GM21737 (cell line): ENCODE data around the gene MMP23B.
"Not testable (repeated sequence)": the region's sequence is repeated elsewhere in the genome, so short reads cannot be mapped to it uniquely, and the experiment has no call there.

Source experiments
- ATAC-seq: cut with Tn5 transposase; IDR thresholded peaks from one replicate; pipeline ENCODE4 v1.9.1; 2021; ENCODE audit warnings: mild to moderate bottlenecking, moderate library complexity; ENCODE audit not compliant: unreplicated experiment

Gene MMP23B

DNA sequence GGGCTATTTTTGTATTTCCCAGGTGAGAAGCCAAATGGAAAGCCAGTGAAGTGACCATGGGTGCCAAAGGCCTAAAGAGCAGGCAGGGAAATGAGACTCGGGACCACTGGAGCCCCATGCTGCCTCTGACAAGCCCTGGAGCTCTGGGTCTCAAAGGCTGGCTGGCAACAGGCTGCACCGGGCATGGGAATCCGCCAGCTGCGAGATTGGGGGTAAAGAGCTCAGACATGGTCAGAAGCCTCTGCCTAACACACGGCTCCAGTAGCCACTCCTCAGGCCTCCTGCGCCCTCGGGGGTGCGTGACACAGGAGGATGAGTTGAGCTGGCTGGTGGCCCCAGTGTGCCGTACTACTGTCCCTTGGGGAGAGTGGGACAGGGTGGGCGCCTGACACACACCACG, 32.3 kb downstream of the MMP23B start:
- ATAC-seq, result not testable (repeated sequence)

DNA sequence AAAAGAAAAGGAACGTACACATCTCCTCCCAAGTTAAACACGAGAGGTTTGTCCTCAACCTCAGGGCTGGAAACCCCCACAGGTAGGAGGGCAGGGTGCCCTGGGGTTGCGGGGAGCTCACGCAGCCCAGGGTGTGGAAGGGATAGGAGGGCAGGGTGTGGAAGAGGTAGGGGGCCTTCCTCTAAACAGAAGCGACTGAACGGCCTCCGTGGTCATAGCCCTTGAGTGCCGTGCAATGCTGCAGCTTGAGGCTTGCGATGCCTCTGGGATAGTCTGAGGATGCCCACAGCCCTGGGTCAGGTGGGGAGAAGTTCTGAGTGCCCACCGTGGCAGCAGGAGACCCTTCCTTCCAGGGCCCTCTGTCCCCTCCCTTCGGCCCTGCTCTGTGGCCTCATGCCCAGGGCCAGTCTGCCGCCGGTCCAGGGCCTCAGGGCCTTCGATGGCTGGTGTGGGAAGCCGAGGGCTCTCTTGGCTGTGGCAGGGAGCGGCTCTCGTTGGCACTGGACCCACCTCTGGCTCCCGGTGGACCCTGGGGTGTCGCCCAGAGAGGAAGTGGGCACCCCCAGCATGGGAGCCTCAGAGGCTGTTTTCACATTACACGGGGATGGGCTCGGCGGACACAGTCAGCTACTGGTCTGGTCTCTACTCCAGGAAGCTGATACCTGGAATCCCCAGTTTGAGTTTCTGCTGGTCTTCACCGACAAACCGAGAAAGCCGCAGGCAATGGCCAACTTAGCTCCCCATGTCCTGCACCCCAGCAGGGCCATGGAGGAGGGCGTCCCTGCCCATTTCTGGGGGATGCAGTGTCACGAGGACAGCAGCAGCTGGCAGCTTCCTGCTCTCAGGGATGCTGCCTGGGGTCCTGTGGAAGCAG, 33.2 kb downstream of the MMP23B start:
- ATAC-seq, result no peak

DNA sequence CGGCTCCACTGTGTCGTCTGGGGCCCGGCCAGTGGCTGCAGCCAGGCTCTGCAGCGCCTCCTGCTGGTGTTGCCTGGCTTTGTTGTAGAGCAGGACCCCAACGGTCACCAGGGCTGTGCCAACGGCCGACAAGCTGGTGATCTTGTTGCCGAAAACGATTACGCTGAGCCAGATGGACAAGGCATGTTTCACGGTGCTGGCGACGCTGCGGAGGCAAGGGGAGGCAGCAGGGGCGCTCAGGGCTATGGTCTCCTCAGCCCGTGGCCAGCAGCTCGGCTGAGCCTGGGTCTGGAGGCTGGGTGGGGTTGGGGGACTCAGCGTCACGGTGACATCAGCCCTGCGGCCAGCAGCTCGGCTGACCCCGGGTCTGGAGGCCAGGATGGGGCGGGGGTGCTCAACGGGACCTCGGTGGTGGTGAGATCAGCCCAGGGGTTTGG, 33.9 kb downstream of the MMP23B start:
- ATAC-seq, result no peak

DNA sequence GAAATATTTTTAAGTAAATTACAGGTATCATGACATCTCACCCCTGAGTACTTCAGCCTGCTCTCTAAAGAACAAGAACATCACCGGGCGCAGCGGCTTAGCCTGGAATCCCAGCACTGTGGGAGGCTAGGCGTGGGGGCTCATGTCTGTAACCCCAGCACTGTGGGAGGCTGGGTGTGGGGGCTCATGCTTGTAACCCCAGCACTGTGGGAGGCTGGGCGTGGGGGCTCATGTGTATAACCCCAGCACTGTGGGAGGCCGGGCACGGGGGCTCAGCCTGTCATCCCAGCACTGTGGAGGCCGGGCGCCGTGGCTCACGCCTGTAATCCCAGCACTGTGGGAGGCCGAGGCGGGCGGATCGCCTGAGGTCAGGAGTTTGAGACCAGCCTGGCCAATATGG, 34.6 kb downstream of the MMP23B start:
- ATAC-seq, result no peak

DNA sequence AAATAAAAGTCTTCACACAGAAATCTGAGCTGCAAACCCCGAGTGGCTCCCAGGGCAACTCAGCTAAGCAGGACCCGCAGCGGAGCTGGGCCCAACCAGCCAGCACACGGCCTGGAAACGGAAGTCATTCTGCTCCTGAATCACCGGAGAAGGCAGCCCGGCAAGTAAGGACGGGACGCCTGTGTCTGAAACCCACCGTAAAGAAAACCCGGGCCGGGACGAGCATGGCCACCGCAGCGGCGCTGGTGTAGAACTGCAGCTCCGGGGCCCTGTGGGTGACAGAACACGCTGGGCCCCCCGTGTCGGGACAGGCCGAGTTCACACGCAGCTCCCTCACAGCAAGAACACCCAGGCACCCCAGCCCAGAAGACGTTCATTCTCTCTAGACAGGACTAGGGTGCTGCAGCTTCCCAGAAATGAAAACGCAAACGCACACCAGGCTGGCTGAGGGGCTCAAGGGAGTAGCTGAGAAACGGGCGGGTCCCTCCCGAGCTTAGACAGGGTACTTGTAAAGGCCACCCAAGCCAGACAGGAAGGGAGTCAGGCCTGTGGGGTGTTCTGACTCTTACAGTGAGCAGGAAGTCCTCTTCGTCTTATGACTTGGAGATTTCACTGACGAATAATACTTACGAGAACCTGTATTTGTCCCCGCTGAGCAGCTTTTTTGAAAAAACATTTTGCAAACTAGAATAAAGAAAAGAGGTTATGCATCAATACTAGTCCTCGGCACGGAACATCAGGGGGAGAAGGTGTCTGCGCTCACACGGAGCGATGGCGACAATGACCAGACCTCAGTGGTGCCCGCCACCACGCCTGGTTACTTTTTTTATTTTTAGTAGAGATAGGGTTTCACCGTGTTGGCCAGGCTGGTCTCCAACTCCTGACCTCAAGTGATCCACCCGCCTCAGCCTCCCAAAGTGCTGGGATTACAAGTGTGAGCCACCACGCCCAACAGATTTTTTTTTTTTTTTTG, 37.8 kb downstream of the MMP23B start:
- no peak for ATAC-seq

DNA sequence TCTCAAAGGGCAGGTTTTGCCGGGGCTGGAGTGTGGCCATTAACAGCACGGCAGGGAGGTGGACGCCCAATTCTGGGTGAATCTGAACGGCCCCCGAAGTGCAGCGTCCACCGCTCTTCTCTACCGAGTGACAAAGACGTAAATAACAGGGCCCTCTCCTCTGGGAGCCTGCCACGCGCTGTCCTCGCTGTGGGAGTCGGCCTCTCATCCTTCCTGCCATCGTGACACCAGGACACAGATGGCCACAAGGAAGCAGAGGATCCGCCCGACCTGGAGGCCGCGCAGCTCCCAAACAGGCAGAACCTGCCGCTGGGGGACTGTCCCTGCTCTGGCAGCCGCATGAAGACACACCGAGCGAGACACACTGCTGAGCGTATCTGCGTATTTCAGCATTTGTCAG, 38.9 kb downstream of the MMP23B start:
- ATAC-seq, result no peak

DNA sequence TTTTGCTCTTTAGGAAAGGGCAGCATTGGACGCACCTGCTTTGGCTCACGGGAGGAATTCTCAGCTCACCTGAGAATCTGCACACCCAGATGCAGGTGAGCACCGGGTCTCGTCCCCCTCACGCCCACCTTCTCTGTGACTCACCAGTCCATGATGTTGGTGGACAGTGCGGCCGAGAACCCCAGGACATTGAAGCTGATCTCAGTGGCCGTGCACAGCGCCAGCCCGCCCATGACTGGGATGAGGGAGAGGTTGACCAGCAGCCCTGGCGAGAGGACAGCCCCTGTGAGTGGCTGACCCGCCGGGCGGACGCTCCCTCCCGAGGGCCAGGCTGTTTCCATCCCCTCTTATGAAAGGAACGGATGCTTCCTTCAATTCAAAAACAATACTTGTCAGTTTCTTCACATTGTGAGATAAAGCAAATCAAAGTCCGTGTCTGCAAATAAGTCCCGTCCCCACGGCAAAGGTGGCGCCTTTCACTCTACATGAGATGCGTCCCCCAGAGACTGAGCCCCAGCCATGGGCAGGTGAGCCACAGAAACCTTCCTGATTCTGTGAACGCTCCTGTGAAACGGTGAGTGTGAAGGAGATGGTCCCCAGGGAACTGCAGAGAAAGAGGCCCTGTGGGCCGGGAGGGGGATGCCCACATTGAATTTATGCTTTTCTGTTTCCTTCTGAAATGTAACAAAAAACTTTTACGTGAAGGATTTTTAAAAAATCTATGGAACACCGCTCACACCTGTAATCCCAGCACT, 39.6 kb downstream of the MMP23B start:
- no peak for ATAC-seq

- ATAC-seq, result no peak
Observed at GRCh38 chr1:1672181-1672965, 40.4 kb downstream of the MMP23B start.

DNA sequence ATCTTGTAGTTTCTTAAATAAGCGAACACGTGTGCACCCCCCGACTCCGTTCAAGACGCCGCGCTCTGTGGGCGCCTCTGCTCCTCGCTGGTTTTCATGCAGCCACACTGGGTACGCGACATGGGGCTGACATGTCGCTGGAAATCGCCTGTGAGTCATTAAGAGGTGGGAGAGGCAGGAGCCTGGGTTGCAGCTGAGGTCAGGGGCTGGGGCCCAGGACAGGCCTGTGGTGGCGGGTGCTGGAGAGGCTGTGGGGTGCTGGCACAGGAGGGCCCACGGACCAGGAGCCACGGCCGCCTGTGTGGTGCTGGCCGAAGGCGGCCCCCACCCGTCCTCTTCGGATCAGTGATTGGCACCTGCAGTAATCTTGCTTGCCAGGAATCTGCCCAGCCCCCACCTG, 42.8 kb downstream of the MMP23B start:
- not testable (repeated sequence) for ATAC-seq

DNA sequence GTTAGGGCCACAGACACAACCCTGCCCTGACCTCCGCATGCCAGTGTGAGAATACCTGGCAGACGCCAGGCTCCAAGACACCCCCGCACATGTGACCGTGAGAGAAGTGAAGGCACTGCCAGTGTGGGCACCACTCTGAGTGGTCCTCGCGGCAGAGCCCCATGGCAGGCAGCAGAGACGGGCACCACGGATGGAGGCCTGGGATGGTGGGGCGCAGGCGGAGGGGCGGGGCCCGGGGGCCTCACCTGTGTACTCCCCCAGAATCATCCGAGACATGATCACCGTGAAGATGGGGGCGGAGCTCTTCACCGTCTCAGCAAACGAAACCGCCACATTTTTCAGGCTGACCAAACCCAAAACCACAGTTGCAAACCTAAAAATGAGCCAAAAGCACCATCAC, 43.2 kb downstream of the MMP23B start:
- ATAC-seq, result not testable (repeated sequence)

GRCh38 chr1:1676087-1676486, 44.1 kb downstream of the MMP23B start:
- not testable (repeated sequence) for ATAC-seq

- peak; percentile 56 for ATAC-seq
Observed at GRCh38 chr1:1677718-1678580, 46.0 kb downstream of the MMP23B start.

GRCh38 chr1:1678581-1679380, 46.8 kb downstream of the MMP23B start:
- no peak for ATAC-seq

GRCh38 chr1:1680031-1680911, 48.3 kb downstream of the MMP23B start:
- ATAC-seq, result no peak

- no peak for ATAC-seq
Observed at GRCh38 chr1:1680912-1681273, 48.9 kb downstream of the MMP23B start.

DNA sequence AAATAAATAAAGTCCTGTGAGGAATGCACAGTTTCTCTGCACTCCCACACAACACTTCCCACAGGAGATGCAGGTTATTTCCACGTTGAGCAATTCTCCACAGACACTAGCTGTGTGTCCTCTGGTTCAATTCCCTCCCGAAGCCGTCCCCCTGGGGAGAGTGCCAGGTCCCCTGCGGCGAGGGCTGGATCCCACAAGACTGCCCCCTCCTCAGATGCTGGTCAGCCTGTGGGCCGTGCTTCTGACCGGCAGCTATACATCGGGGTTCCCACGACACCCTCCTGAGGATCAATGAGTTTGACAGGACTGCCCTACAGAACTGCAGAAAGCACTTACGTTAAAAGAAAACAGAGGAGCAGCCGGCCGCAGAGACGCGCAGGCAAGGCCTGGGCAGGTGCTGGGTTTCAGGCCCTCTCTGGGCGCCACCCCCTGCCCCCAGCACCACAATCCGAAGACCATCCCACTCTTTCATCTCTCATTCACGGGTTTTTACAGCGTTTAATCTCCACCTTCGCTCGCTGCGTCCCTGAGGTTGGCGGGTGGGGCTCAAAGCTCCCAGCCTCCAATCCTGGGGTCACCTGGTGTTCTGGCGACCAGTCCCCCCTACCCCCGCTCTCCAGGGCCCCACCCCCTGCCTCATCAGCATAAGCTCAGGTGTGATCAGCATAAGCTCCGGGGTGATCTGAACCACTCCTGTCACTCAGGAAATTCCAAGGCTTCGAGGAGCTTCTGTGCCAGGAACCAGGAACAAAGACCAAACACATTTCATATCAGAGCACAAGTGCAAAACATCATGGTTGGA, 51.3 kb downstream of the MMP23B start:
- no peak for ATAC-seq
